Measurements from ENCODE around the gene OR1J1.

GRCh38 chr9:122456123-122456522 lies 21.6 kb downstream of the OR1J1 start:
- TF ChIP-seq CTCF (IDR thresholded peaks at IDR 0.05) (no peak), POLR2A (IDR thresholded peaks at IDR 0.05) (no peak)
